ENCODE data around the gene TMEM107.

Gene TMEM107

GRCh38 chr17:8128125-8128784, 47.9 kb downstream of the TMEM107 start:
- DNase-seq: no peak

GRCh38 chr17:8126491-8127066, 49.6 kb downstream of the TMEM107 start:
- DNase-seq: peak; percentile 41

GRCh38 chr17:8125947-8126490, 50.2 kb downstream of the TMEM107 start:
- no peak for DNase-seq

- peak; percentile 83 for DNase-seq
These were observed 50.8 kb downstream of the TMEM107 start for GRCh38 chr17:8125154-8125946.

GRCh38 chr17:8124350-8125153, 51.6 kb downstream of the TMEM107 start:
- DNase-seq: peak; percentile 41

GRCh38 chr17:8123695-8124349, 52.4 kb downstream of the TMEM107 start, which contains the start of gene HES7:
Gene HES7 (minus strand): TSS chr17:8124106. CDS start chr17:8124084, 22 bp downstream.
- DNase-seq: no peak

GRCh38 chr17:8122924-8123694, 53.1 kb downstream of the TMEM107 start:
- peak; percentile 62 for DNase-seq

Data from activated naive CD4-positive, alpha-beta T cell treated with anti-CD3 and anti-CD28 coated beads, Interleukin-2, amount 50 U/mL, for 16 hours (primary cell).